ENCODE data around the gene AFMID. TPM values are rescaled to one million over a fixed set of nuclear protein-coding genes. Genes with fewer than 3 reads are reported as not detected.
"Not testable (repeated sequence)": the region's sequence is repeated elsewhere in the genome, so short reads cannot be mapped to it uniquely, and the experiment has no call there.

The AFMID gene
- total RNA-seq, 2 donors from 2014 or later = 44.2 to 59.4 TPM

- H3K4me3 Mint-ChIP-seq = no peak overlapping the region
- H3K36me3 Mint-ChIP-seq (ENCODE audit: low read depth) = no peaks in the 10 kb centered on the region
- ATAC-seq (replicated peaks) = no peak
- H3K9me3 Mint-ChIP-seq = no peaks in the 10 kb centered on the region
- H3K27me3 Mint-ChIP-seq = no peaks in the 10 kb centered on the region
- peaks cover 5% of the 10 kb centered on the region for H3K4me1 Mint-ChIP-seq
- peak overlapping the region; percentile 36 for H3K27ac Mint-ChIP-seq
These were observed 55.0 kb downstream of the AFMID start for GRCh38 chr17:78242024-78242742.

DNA sequence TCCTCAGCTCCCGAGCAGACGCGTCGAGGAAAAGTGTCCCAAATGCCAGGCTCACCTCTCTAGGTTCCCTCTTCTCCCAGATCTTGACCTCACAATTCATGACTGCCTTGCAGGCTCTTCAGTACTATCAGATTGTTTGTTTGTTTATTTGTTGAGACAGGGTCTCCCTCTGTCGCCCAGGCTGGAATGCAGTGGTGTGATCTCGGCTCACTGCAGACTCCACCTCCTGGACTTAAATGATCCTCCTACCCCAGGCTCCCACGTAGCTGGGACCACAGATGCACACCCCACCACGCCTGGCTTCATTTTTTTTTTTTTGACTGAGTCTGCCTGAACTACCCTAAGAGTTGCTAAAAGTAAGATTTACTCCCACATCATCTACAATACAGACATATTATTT is 60.1 kb downstream of the AFMID start:
- no peaks in the 10 kb centered on the region for H3K36me3 Mint-ChIP-seq (ENCODE audit: low read depth)
- no peaks in the 10 kb centered on the region for H3K27me3 Mint-ChIP-seq
- peak overlapping the region; percentile 20 for H3K27ac Mint-ChIP-seq
- H3K9me3 Mint-ChIP-seq = no peaks in the 10 kb centered on the region
- no peak overlapping the region for H3K4me3 Mint-ChIP-seq
- no peak for ATAC-seq (replicated peaks)
- H3K4me1 Mint-ChIP-seq = peaks cover 11% of the 10 kb centered on the region

DNA sequence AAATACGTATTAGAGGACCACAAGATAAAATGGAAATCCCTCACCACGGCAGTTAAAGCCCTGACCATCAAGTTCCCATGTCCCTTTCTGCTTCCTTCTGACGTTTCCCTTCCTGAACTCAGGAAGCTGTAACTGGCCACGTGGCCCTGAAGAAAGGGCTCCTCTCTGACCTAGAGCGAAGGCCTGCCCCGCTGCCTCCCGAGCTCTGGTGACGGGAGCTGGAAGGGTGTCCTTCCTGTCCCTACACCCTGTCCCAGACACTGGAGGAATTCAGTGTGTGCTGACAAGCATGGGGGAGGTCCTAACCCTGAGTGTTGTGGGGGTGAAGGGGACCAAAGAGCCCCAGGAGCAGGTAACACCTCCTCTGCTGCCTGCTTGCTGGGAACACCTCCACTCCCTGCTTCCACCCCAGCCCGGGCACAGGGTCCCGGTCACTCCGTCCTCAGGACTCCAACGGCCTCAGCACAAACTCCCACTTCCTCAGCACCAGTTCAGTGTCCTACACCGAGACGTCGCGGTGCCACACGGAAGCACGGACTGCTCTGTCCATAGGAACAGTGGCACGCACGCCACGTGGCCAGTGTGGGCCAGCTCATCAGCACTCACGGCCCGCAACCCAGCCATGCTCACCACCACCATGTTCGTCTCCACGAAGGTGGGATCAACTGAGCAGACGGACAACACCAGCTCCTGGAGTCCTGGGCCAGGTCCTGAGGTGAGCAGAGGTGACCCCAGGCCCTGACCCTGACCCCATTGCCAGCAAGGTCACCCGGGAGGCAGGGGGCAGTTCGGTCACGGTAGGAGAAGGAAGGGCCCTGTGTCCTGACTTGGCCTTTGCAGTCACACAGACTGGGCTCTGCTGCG is 61.1 kb downstream of the AFMID start:
- H3K36me3 Mint-ChIP-seq (ENCODE audit: low read depth) = no peaks in the 10 kb centered on the region
- no peak for ATAC-seq (replicated peaks)
- no peaks in the 10 kb centered on the region for H3K27me3 Mint-ChIP-seq
- H3K27ac Mint-ChIP-seq = no peak overlapping the region
- H3K4me3 Mint-ChIP-seq = no peak overlapping the region
- H3K9me3 Mint-ChIP-seq = no peaks in the 10 kb centered on the region
- peaks cover 19% of the 10 kb centered on the region for H3K4me1 Mint-ChIP-seq

GRCh38 chr17:78249074-78249817 is 62.1 kb downstream of the AFMID start:
- no peak overlapping the region for H3K4me3 Mint-ChIP-seq
- H3K9me3 Mint-ChIP-seq = no peaks in the 10 kb centered on the region
- H3K4me1 Mint-ChIP-seq = peaks cover 19% of the 10 kb centered on the region
- H3K36me3 Mint-ChIP-seq (ENCODE audit: low read depth) = no peaks in the 10 kb centered on the region
- no peak overlapping the region for H3K27ac Mint-ChIP-seq
- no peaks in the 10 kb centered on the region for H3K27me3 Mint-ChIP-seq
- ATAC-seq (replicated peaks) = no peak

DNA sequence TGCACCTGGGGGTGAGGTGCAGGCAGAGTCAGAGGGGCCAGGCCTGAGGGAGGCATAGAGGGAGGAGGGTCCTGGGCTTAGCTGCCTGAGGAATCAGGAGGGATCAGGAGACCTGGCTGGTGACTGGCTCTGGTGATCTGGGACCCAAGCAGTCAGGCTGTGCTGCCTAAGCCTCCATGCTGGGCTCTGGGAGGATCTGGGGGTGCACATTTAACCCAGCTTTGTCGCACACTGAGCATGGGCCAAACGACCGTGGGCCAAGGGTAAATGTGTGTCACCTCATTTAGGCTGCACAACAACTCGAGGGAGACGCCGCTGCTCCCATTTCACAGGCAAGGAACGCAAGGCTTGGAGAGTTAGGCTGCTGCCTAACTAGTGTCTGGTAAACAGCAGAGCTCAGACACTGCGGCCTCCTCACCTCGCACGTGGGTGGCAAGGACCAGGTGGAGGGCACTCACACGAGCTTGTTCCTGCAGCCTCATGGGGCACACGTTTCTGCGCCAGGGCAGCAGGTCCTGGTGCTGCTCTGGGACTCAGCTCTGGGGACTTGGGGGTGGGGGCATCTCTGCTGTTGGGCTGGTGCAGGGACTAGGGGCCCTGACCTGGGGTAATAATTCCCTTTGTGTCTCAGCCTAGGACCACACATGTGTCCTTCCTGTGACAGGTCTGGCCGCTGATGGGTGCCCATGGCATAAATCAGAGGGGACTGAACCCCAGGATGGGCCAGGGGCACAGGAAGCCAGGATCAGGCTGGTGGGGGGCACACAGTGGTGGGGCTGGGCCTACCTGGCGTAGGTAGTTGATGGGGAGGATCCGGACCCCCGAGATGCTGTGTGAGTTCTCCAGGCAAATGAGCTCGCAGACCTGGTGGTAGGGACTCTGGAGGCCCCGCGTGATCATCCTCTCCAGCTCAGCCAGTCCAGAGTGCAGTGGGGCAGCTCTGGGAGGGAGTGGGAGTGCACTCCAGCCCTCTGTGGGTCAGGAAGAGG is 63.0 kb downstream of the AFMID start:
- H3K9me3 Mint-ChIP-seq = no peaks in the 10 kb centered on the region
- no peaks in the 10 kb centered on the region for H3K36me3 Mint-ChIP-seq (ENCODE audit: low read depth)

DNA sequence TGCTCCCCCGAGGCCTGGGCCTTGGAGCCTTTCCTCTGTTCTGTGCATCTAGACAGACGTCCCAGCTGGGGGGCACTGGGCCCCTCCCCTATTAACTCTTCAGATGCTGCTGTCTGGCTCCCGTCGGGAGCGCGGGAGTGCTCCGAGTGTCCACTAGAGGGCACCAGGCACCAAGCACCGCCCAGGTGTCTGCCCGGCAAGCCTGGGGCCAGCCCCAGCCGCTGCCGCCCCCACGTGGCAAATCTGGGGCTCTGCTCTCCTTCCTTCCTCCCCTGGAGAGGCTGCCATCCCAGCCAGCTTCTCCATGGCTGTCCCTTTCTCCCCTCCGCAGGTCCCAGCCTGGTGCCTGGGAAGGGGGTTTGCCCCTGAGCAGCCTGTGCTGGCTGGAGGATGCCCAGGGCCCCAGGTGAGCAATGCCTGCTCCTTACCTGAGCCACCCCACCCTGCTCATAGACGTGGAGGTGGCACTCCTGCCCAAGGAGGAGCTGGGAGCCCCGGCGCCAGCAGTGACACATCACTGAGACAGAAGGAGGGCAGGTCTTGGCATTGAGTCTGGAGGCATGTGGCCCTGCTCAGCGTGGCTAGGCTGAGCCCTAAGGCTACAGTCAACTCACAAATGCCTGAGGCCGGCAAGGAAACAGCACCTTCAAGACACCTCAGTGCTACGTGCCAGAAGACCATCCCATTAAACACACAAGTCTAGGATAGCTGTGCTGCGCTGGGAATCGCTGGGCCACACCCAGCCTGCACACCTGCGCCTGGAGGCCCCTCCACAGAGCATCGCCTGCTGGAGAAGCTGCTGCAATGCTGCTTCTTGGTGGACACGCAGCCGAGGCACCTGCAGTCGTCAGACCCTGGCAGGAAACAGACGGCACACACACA is 64.0 kb downstream of the AFMID start:
- H3K27ac Mint-ChIP-seq = no peak overlapping the region
- ATAC-seq (replicated peaks) = peak; percentile 82
- H3K27me3 Mint-ChIP-seq = no peaks in the 10 kb centered on the region
- no peaks in the 10 kb centered on the region for H3K9me3 Mint-ChIP-seq
- H3K4me1 Mint-ChIP-seq = peaks cover 23% of the 10 kb centered on the region
- H3K4me3 Mint-ChIP-seq = peak overlapping the region; percentile 69
- H3K36me3 Mint-ChIP-seq (ENCODE audit: low read depth) = no peaks in the 10 kb centered on the region

More for the DNA sequence above, 63.0 kb downstream of the AFMID start:
- H3K27me3 Mint-ChIP-seq = no peaks in the 10 kb centered on the region
- H3K4me3 Mint-ChIP-seq = no peak overlapping the region
- peaks cover 23% of the 10 kb centered on the region for H3K4me1 Mint-ChIP-seq
- H3K27ac Mint-ChIP-seq = no peak overlapping the region
- ATAC-seq (replicated peaks) = no peak

- Mint-ChIP-seq H3K27ac (no peak overlapping the region), H3K4me3 (peak overlapping the region; percentile 69), H3K27me3 (no peaks in the 10 kb centered on the region), H3K36me3 (ENCODE audit: low read depth) (no peaks in the 10 kb centered on the region), H3K4me1 (peaks cover 23% of the 10 kb centered on the region), H3K9me3 (no peaks in the 10 kb centered on the region)
- no peak for ATAC-seq (replicated peaks)
These were observed 64.6 kb downstream of the AFMID start for GRCh38 chr17:78251773-78252103.

GRCh38 chr17:78252111-78252634 is 65.0 kb downstream of the AFMID start:
- Mint-ChIP-seq H3K4me1 (peaks cover 23% of the 10 kb centered on the region), H3K36me3 (ENCODE audit: low read depth) (no peaks in the 10 kb centered on the region), H3K4me3 (peak overlapping the region; percentile 69), H3K9me3 (no peaks in the 10 kb centered on the region), H3K27me3 (no peaks in the 10 kb centered on the region), H3K27ac (peak overlapping the region; percentile 52)
- ATAC-seq (replicated peaks) = no peak

DNA sequence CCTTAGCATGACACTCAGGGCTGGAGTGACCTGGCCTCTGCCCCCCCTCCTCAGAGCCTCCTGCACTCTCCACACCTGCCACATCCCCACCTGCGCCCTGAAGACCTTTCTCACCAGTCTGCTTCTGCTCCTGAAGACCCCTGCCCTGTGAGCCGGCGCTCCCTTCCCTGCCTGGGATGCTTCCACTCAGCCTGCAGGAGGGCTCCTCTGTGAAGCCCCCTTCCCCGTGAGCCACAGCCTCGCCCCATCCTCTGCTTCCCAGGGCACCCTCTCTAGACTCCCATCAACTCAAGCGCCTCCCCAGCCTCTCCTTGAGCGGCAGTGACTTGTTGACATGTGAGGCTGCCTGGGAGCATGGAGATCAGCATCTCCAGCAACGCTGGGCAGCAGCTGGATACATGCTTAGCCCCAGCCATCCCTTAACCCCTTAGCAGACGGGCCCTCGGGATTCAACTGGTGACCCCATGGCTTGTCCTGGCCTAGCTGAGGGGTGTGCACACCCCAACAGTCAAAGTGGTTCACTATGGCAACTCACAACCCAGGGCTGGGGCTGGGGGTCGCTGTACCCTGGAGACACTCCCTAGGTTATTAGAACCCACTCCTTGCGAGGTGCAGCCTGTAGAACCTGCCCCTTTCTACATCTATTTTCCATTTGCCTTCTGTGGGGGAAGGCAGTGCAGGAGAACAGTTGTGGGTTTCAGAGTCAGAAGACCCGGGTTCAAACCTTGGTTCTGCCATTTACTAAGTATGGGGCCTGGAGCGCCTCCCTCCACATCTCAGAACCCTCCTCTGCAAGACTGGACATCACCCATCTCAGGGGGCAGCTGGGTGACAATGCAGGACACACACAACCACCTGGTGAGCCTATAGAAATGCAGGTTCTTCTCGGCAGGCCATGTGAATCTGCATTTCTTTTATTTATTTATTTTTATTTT is 65.8 kb downstream of the AFMID start:
- ATAC-seq (replicated peaks) = no peak
- Mint-ChIP-seq H3K4me3 (peak overlapping the region; percentile 69), H3K36me3 (ENCODE audit: low read depth) (no peaks in the 10 kb centered on the region), H3K4me1 (peaks cover 27% of the 10 kb centered on the region), H3K27ac (peak overlapping the region; percentile 52), H3K9me3 (no peaks in the 10 kb centered on the region), H3K27me3 (no peaks in the 10 kb centered on the region)

DNA sequence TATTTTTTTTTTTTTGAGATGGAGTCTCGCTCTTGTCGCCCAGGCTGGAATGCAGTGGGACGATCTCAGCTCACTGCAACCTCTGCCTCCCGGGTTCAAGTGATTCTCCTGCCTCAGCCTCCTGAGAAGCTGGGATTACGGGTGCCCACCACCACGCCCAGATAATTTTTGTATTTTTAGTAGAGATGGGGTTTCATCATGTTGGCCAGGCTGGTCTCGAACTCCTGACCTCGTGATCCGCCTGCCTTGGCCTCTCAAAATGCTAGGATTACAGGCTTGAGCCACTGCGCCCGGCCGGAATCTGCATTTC is 66.4 kb downstream of the AFMID start:
- Mint-ChIP-seq H3K4me3 (peak overlapping the region; percentile 69), H3K4me1 (peaks cover 31% of the 10 kb centered on the region)
- not testable (repeated sequence) for ATAC-seq (replicated peaks); H3K36me3 Mint-ChIP-seq (ENCODE audit: low read depth); H3K9me3 Mint-ChIP-seq; H3K27ac Mint-ChIP-seq; H3K27me3 Mint-ChIP-seq

- Mint-ChIP-seq H3K27ac (no peak overlapping the region), H3K4me1 (peaks cover 31% of the 10 kb centered on the region), H3K27me3 (no peaks in the 10 kb centered on the region), H3K9me3 (no peaks in the 10 kb centered on the region), H3K4me3 (peak overlapping the region; percentile 69), H3K36me3 (ENCODE audit: low read depth) (no peaks in the 10 kb centered on the region)
- ATAC-seq (replicated peaks) = peak; percentile 78
These were observed 66.9 kb downstream of the AFMID start for GRCh38 chr17:78253946-78254672.
